C4-2B (cell line): ENCODE data around the gene ABRACL.

ENCODE experiments used
- CTCF ChIP-seq: fragments of 450-650 bp; conservative IDR thresholded peaks from 2 replicates; pipeline ENCODE4 v1.5.1; 2017; ENCODE audit warnings: mild to moderate bottlenecking
- ZFX ChIP-seq: fragments of 450-650 bp; IDR thresholded peaks from 2 replicates; pipeline ENCODE4 v1.6.1; 2017

- no peak for TF ChIP-seq CTCF
- no peak for TF ChIP-seq ZFX
These were observed 8.8 kb upstream of the ABRACL start for GRCh38 chr6:139019722-139020121.
